Transverse colon (tissue), 4 donors: ENCODE results near the gene PAPOLA. TPM values are rescaled to one million over a fixed set of nuclear protein-coding genes. Genes with fewer than 3 reads are reported as not detected.

Experiments used
- DNase-seq: peaks from one replicate; pipeline ENCODE4 v3.0.0-alpha.2; 2019
- H3K27ac ChIP-seq, 4 donors: fragments of 200-600 bp; sonication (generic); 2 replicates each; pipeline ENCODE4 v1.5.1; 2016 to 2018; ENCODE audit warnings: inconsistent platforms in 4 of 4
- H3K27me3 ChIP-seq: fragments of 200-600 bp; sonication (generic); 2 replicates; pipeline ENCODE4 v1.5.1; 2017; ENCODE audit warnings: inconsistent platforms
- H3K36me3 ChIP-seq, 4 donors: fragments of 200-600 bp; sonication (generic); 2 replicates each; pipeline ENCODE4 v1.5.1; 2017 to 2019; ENCODE audit warnings: inconsistent platforms in 4 of 4
- H3K4me1 ChIP-seq, 4 donors: fragments of 200-600 bp; sonication (generic); 2 replicates each; pipeline ENCODE4 v1.5.1; 2017 to 2020; ENCODE audit warnings: inconsistent platforms in 4 of 4
- H3K4me3 ChIP-seq, 4 donors: fragments of 200-600 bp; sonication (generic); 1 replicate in 1 of 4; 2 replicates in 3 of 4; pipeline versions ENCODE4 v1.5.1 to v1.6.1; 2017 to 2019; ENCODE audit warnings: inconsistent platforms in 4 of 4
- H3K9me3 ChIP-seq, 2 donors: fragments of 200-600 bp; sonication (generic); 2 replicates each; pipeline ENCODE4 v1.5.1; 2017 to 2019; ENCODE audit warnings: inconsistent platforms in 2 of 2
- CTCF ChIP-seq, 5 experiments: fragments of 200-600 bp in 3 of 5; fragments of 450-650 bp in 2 of 5; sonication (generic) in 3 of 5; IDR thresholded peaks; 1 replicate in 2 of 5; 2 replicates in 3 of 5; pipeline ENCODE4 v1.5.1; 2016 to 2017; ENCODE audit warnings: antibody characterized with exemption in 5 of 5, inconsistent platforms in 3 of 5, mild to moderate bottlenecking in 2 of 5, moderate library complexity in 1 of 5
- EP300 ChIP-seq: sonication (generic); formaldehyde crosslinking; IDR thresholded peaks from one replicate; pipeline ENCODE4 v1.6.1; 2017; ENCODE audit warnings: antibody characterized with exemption, low read depth
- POLR2A ChIP-seq: fragments of 450-650 bp; IDR thresholded peaks from one replicate; pipeline ENCODE4 v1.6.1; 2016; ENCODE audit warnings: antibody characterized with exemption, mild to moderate bottlenecking, moderate library complexity
- POLR2AphosphoS5 ChIP-seq, 3 donors: sonication (generic); formaldehyde crosslinking; IDR thresholded peaks; one replicate each; pipeline ENCODE4 v1.6.1; 2016; ENCODE audit warnings: antibody characterized with exemption in 3 of 3
- WGBS, 2 donors: methylation state at CpG; one replicate each; pipeline ENCODE4 v1.1.5; 2018; ENCODE audit warnings: low coverage in 1 of 2; 5-methylcytosine and 5-hydroxymethylcytosine counted together
- in situ Hi-C, 4 donors: fragments of 200-750 bp; cut with MboI; loops; one replicate each; pipeline versions ENCODE4 v1.15.0 to v1.15.1; 2017; ENCODE audit warnings: low sequenced_read_pairs in 3 of 4, low pct_ligation_motif_present in 1 of 4, low pct_unique_long_range_greater_than_20kb in 1 of 4
- intact Hi-C: fragments of 100-400 bp; cut with DNase I; formaldehyde crosslinking; loops from one replicate; pipeline ENCODE4 v1.15.1; 2023; ENCODE audit warnings: low total_unique reads
- total RNA-seq, 4 donors: library from RNA; depleted of rRNA; stranded (reverse); fragments of >200 nt; gene quantifications; one replicate each; pipeline ENCODE4 v1.1.0, GENCODE V29; 2016

The PAPOLA gene
- total RNA-seq, 4 donors from 2014 or later = 166 to 231 (median 193) TPM

DNA sequence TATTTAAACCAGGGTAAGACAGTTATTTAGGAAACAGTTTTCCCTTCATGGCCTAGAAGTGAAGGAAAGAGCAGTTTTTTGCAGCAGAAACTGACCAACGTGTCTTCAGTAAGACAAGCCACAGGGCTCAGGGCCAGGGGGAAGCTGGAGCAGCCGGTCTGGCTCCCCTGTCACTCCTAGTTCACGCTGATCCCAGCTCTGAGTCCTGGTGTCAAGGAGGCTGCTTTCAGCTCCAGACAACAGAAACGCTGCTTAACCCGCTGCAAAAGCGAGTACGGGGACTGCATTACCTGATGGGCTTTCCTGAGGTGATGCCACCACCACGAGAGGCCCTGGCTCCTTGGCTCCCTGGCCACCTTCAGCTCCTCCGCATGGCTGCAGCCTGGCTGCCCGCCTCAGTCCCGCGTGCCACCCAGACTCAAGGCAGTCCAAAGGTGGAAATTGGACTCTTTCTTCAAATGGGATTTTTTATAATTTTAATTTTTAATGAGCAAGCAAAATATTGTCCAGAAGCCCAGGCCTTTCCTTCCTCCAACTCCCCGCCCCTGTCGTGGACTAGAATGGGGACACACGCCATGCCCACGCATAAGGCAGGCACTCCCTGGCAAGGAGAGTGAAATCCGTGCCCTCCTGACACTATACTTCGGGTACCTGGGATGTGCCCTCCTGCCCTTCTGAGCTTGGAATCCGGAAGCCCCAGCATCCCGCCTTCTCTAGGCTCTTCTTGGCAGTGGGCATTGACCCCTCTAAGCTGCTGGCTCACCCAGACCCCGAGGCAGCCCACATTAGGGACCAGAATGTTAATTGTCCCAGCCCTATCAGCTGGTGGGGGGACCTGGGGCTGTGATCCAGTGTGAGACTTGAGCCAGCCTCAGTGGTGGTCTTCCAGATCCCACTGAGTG is 85.0 kb downstream of the PAPOLA start:
- intact Hi-C loops = loop anchor here (10.0 kb wide), 1 partner anchor 148 kb away; no protein-coding TSS in a partner anchor
- TF ChIP-seq CTCF (IDR thresholded peaks at IDR 0.05) (no peak), POLR2A (no peak), EP300 (no peak), POLR2AphosphoS5 (IDR thresholded peaks at IDR 0.05) (no peak)
- Histone ChIP-seq H3K27ac (no peak overlapping the region), H3K4me3 (no peak overlapping the region), H3K36me3 (no peaks in the 10 kb centered on the region), H3K9me3 (no peaks in the 10 kb centered on the region), H3K27me3 (peaks cover 60% of the 10 kb centered on the region), H3K4me1 (peaks cover 0 to under 1% (median 0%) of the 10 kb centered on the region in 4 donors)
- DNase-seq = no peak
- in situ Hi-C loops = no loop called here
- WGBS, 2 donors = 83 to 94% methylated on average over 6 to 20 of the region's 21 CpGs

- in situ Hi-C loops = no loop called here
- Histone ChIP-seq H3K27me3 (peaks cover 68% of the 10 kb centered on the region), H3K4me1 (peaks cover 7 to 8% (median 7%) of the 10 kb centered on the region in 4 donors), H3K4me3 (no peak overlapping the region), H3K27ac (no peak overlapping the region), H3K9me3 (no peaks in the 10 kb centered on the region), H3K36me3 (no peaks in the 10 kb centered on the region)
- TF ChIP-seq POLR2A (no peak), CTCF (IDR thresholded peaks at IDR 0.05) (no peak), EP300 (no peak), POLR2AphosphoS5 (IDR thresholded peaks at IDR 0.05) (no peak)
- WGBS, 2 donors = 95% methylated on average over 6 of the region's 6 CpGs; no CpG with 5 or more reads in 1 of the 2 donors
- no peak for DNase-seq
- intact Hi-C loops = loop anchor here (10.0 kb wide), 1 partner anchor 147 kb away; no protein-coding TSS in a partner anchor
Measured at GRCh38 chr14:96587823-96588385, 85.7 kb downstream of the PAPOLA start.

DNA sequence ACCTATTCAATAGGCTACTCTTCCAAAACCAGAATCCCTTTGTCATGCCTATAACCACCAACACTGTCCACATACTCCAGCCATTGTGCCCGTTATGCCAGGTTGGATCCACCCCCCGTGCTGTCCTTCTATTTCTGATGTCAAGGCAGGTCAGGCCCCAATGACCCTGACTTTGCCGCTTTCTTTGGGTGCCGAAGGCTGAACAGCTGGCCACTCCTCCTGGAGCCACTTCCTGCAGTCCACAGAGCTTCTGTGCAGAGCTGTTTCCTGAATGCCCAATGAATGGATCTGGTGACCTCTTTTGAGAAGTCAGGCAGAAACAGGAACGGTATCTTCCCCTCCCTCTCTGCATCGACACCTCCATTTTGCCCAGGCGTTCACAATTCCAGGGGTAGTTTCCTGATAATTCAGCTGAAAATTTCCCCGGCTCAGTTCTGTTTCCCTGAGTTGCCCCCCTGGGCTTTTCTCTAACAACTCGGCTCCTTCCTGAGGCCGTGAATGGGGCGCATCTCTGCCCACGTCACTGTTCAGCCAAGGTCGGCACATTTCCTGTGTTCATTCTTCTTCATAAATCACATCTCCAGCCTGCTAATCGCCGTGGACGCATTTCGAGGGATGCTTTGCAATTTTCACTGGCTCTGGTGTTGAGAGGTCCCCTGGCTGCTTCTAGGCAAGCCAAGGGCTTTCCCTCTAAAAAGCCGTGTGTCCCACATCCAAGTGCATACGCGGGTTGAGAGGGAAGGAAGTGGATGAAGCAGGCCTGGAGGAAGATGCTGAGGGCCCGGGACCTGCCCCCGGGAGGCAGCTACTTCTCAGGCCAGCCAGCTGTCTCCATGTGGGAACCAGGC is 86.5 kb downstream of the PAPOLA start:
- Histone ChIP-seq H3K4me3 (no peak overlapping the region), H3K9me3 (no peaks in the 10 kb centered on the region), H3K27ac (no peak overlapping the region), H3K4me1 (peaks cover 8 to 10% (median 8%) of the 10 kb centered on the region in 4 donors), H3K36me3 (no peaks in the 10 kb centered on the region), H3K27me3 (peaks cover 68% of the 10 kb centered on the region)
- WGBS, 2 donors = 62 to 74% methylated on average over 14 to 22 of the region's 22 CpGs
- TF ChIP-seq CTCF (IDR thresholded peaks at IDR 0.05) (no peak), EP300 (no peak), POLR2A (no peak), POLR2AphosphoS5 (IDR thresholded peaks at IDR 0.05) (no peak)
- intact Hi-C loops (loop anchor here (10.0 kb wide), 1 partner anchor 146 kb away; no protein-coding TSS in a partner anchor), in situ Hi-C loops (no loop called here)
- DNase-seq = no peak
